ENCODE data around the gene FERD3L.

DNA sequence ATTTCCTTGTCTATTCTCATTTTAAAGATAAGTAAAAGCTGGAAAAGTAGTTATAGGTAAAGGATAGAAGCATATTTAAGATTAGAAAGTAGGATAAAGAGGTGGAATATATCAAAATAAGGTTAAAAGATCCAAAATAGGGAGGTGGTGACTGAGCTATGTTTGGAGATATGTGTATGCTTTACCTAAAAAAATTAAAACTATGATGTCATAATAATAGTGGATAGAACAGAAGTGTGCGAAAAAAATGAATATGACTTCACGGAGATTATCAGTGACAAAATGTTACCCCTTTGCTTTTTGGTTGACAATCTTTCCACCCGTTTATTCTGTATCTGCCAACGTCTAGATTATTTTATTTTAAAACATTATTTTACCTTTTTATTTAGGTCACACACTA is 33.4 kb upstream of the FERD3L start:
- TF ChIP-seq POLR2A (IDR thresholded peaks at IDR 0.05) = no peak
- TF ChIP-seq, protein P1, sequence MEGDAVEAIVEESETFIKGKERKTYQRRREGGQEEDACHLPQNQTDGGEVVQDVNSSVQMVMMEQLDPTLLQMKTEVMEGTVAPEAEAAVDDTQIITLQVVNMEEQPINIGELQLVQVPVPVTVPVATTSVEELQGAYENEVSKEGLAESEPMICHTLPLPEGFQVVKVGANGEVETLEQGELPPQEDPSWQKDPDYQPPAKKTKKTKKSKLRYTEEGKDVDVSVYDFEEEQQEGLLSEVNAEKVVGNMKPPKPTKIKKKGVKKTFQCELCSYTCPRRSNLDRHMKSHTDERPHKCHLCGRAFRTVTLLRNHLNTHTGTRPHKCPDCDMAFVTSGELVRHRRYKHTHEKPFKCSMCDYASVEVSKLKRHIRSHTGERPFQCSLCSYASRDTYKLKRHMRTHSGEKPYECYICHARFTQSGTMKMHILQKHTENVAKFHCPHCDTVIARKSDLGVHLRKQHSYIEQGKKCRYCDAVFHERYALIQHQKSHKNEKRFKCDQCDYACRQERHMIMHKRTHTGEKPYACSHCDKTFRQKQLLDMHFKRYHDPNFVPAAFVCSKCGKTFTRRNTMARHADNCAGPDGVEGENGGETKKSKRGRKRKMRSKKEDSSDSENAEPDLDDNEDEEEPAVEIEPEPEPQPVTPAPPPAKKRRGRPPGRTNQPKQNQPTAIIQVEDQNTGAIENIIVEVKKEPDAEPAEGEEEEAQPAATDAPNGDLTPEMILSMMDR (IDR thresholded peaks at IDR 0.05) = no peak
- no peak for TF ChIP-seq EP300 (IDR thresholded peaks at IDR 0.05; ENCODE audit: low read depth)
